DOHH2 (cell line): ENCODE measurements around the gene SLX4IP.

Source experiments
- H3F3A ChIP-seq: fragments of 200-600 bp; sonication (generic), shearing (Covaris generic); 2 replicates; pipeline ENCODE4 v1.6.0; 2016; ENCODE audit warnings: antibody characterized with exemption, mild to moderate bottlenecking; ENCODE audit not compliant: control insufficient read depth, insufficient read depth
- H3K27ac ChIP-seq: fragments of 200-600 bp; sonication (generic); 2 replicates; pipeline ENCODE4 v1.5.1; 2014; ENCODE audit warnings: low read depth, mild to moderate bottlenecking, low read length, moderate library complexity
- H3K27me3 ChIP-seq: fragments of 200-600 bp; sonication (generic); 2 replicates; pipeline ENCODE4 v1.6.1; 2014; ENCODE audit warnings: mild to moderate bottlenecking, low read length, mixed read lengths; ENCODE audit not compliant: control insufficient read depth
- H3K36me3 ChIP-seq: fragments of 200-600 bp; sonication (generic); 2 replicates; pipeline ENCODE4 v1.6.1; 2014; ENCODE audit warnings: mild to moderate bottlenecking, low read length, moderate library complexity, mixed read lengths; ENCODE audit not compliant: control insufficient read depth
- H3K4me1 ChIP-seq: fragments of 200-600 bp; sonication (generic); 2 replicates; pipeline ENCODE4 v1.6.1; 2014; ENCODE audit warnings: mild to moderate bottlenecking, low read length, mixed read lengths; ENCODE audit not compliant: control insufficient read depth
- H3K4me2 ChIP-seq: fragments of 200-600 bp; sonication (generic); 2 replicates; pipeline ENCODE4 v1.6.0; 2014; ENCODE audit warnings: mild to moderate bottlenecking, low read length, moderate library complexity
- H3K4me3 ChIP-seq: fragments of 200-600 bp; sonication (generic); 2 replicates; pipeline ENCODE4 v1.5.1; 2014; ENCODE audit warnings: mild to moderate bottlenecking, low read length, mixed read lengths
- H3K79me2 ChIP-seq: fragments of 200-600 bp; sonication (generic); 2 replicates; pipeline ENCODE4 v1.6.1; 2014; ENCODE audit warnings: mild to moderate bottlenecking, low read length, mixed read lengths; ENCODE audit not compliant: control insufficient read depth
- H3K9me2 ChIP-seq: fragments of 200-600 bp; sonication (generic); replicated peaks from 2 replicates; pipeline ENCODE4 v1.6.1; 2014; ENCODE audit warnings: mild to moderate bottlenecking, low read length, mixed read lengths; ENCODE audit not compliant: control insufficient read depth
- H3K9me3 ChIP-seq: fragments of 200-600 bp; sonication (generic); 2 replicates; pipeline ENCODE4 v1.6.1; 2014; ENCODE audit warnings: antibody characterized with exemption, low read length, mixed read lengths; ENCODE audit not compliant: control insufficient read depth, insufficient read depth
- H4K20me1 ChIP-seq: fragments of 200-600 bp; sonication (generic); 2 replicates; pipeline ENCODE4 v1.6.0; 2014; ENCODE audit warnings: low read depth, mild to moderate bottlenecking, antibody characterized with exemption, low read length, moderate library complexity; ENCODE audit not compliant: control insufficient read depth, insufficient read depth
- CTCF ChIP-seq: fragments of 200-600 bp; sonication (generic); IDR thresholded peaks from one replicate; pipeline ENCODE4 v1.5.1; 2014; ENCODE audit warnings: antibody characterized with exemption, mild to moderate bottlenecking, low read depth, low read length; ENCODE audit not compliant: poor library complexity, severe bottlenecking
- EZH2phosphoT487 ChIP-seq: fragments of 200-600 bp; sonication (generic); IDR thresholded peaks from 2 replicates; pipeline ENCODE4 v1.6.1; 2017; ENCODE audit warnings: borderline replicate concordance, mild to moderate bottlenecking, antibody characterized with exemption, low read length, moderate library complexity, mixed read lengths

The SLX4IP gene

GRCh38 chr20:10445758-10446157 is 10.7 kb downstream of the SLX4IP start:
- H3K4me2 ChIP-seq: no peak overlapping the region
- no peak for TF ChIP-seq EZH2phosphoT487
- TF ChIP-seq CTCF: no peak
- no peak overlapping the region for H3K4me3 ChIP-seq
- no peaks in the 10 kb centered on the region for H3K27me3 ChIP-seq
- peaks cover 20% of the 10 kb centered on the region for H3K4me1 ChIP-seq
- H3K9me2 ChIP-seq: no peaks in the 10 kb centered on the region
- no peak overlapping the region for H3K27ac ChIP-seq
- H3K79me2 ChIP-seq: peaks cover 48% of the 10 kb centered on the region
- no peaks in the 10 kb centered on the region for H3K9me3 ChIP-seq
- 0 out of 2 replicates have a peak, but pooled peaks cover 2% of the 10 kb centered on the region for H3F3A ChIP-seq
- H3K36me3 ChIP-seq: peaks cover 3% of the 10 kb centered on the region; the same call in 1 of the 2 replicates
- no peaks in the 10 kb centered on the region for H4K20me1 ChIP-seq

DNA sequence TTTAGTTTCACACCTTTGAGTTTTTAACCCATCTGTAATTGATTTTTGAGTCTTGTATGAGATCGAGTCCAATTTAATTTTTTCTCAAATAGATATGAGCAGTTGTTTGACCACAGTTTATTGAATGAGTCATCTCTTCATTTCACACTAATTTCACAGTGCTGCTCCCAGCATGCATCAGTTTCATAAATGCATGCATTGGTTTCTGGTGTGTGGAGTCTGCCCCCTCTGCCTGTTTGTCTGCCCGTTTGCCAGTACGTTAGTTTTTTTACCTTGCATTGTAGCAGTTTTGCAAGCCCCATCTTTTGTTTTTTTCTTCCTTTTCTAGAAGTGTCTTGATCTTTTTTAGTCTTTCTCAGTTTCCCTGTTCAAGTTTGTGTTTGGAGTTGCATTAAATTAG is 11.9 kb downstream of the SLX4IP start:
- Histone ChIP-seq H4K20me1 (no peaks in the 10 kb centered on the region), H3K27ac (no peak overlapping the region), H3K4me2 (peak overlapping the region; percentile 38), H3K4me3 (no peak overlapping the region), H3K79me2 (peaks cover 54% of the 10 kb centered on the region), H3K4me1 (peaks cover 20% of the 10 kb centered on the region), H3K36me3 (peaks cover 3% of the 10 kb centered on the region; the same call in 1 of the 2 replicates), H3F3A (0 out of 2 replicates have a peak, but pooled peaks cover 2% of the 10 kb centered on the region), H3K9me2 (no peaks in the 10 kb centered on the region), H3K27me3 (no peaks in the 10 kb centered on the region), H3K9me3 (no peaks in the 10 kb centered on the region)
- TF ChIP-seq CTCF: no peak
- TF ChIP-seq EZH2phosphoT487: no peak

- Histone ChIP-seq H3K4me3 (no peak overlapping the region), H3K4me2 (no peak overlapping the region), H3K9me2 (no peaks in the 10 kb centered on the region), H3K79me2 (peaks cover 63% of the 10 kb centered on the region), H4K20me1 (no peaks in the 10 kb centered on the region), H3K36me3 (peaks cover 3% of the 10 kb centered on the region; the same call in 1 of the 2 replicates), H3K27ac (no peak overlapping the region), H3K27me3 (no peaks in the 10 kb centered on the region), H3K4me1 (peaks cover 24% of the 10 kb centered on the region), H3F3A (peaks cover 8% of the 10 kb centered on the region; the same call in 1 of the 2 replicates), H3K9me3 (no peaks in the 10 kb centered on the region)
- no peak for TF ChIP-seq EZH2phosphoT487
- TF ChIP-seq CTCF: no peak
These were observed 13.4 kb downstream of the SLX4IP start for GRCh38 chr20:10448270-10449156.
